K562 (cell line): ENCODE measurements around the gene SYTL2. TPM values are rescaled to one million over a fixed set of nuclear protein-coding genes. Genes with fewer than 3 reads are reported as not detected.

Source experiments
- ATAC-seq: fragments of 200-7000 bp; cut with Tn5 transposase; 3 replicates; pipeline ENCODE4 v1.9.1; 2020; ENCODE audit warnings: moderate library complexity
- BruUV-seq: library from RNA; stranded (reverse); fragments of 400-500 nt; replicated peaks from 2 replicates; lab custom pipeline; 2021; lab: Mats Ljungman, UMichigan
- CTCF ChIA-PET: fragments of 300-600 bp; formaldehyde crosslinking; extraction: SDS; loops from one replicate; lab custom pipeline; 2021; ENCODE audit warnings: low intra/inter-chr PET ratio; lab: Yijun Ruan, JAX
- POLR2A ChIA-PET: fragments of 300-600, 350-650 bp; sonication (Branson Sonifier 250); formaldehyde crosslinking; extraction: SDS; loops from one replicate; lab custom pipeline; 2021; ENCODE audit warnings: antibody characterized with exemption, inconsistent platforms; lab: Yijun Ruan, JAX
- DNase-seq, 4 experiments: peaks; one replicate each; pipeline versions ENCODE4 v3.0.0 to v3.0.0-alpha.2; 2011 to 2018; ENCODE audit warnings: low spot score in 3 of 4, mixed read lengths in 3 of 4; ENCODE audit errors: extremely low read depth in 1 of 4
- FAIRE-seq: peaks from 2 replicates; lab custom pipeline; 2011; peaks lifted over from hg19 to GRCh38; lab: Jason Lieb, UNC
- H2AFZ ChIP-seq: 2 replicates; pipeline ENCODE4 v1.6.0; 2011; ENCODE audit warnings: low read depth, low read length, control low read depth, inconsistent platforms
- H3K27ac ChIP-seq: fragments of 200-600 bp; 3 replicates; pipeline ENCODE4 v1.8.0; 2011; ENCODE audit warnings: low read depth, mild to moderate bottlenecking, control low read depth, inconsistent platforms, low read length, moderate library complexity, mixed read lengths; ENCODE audit errors: extremely low read depth
- H3K27me3 ChIP-seq, 2 experiments: fragments of 300-600 bp in 1 of 2; 2 replicates in 1 of 2; 3 replicates in 1 of 2; pipeline versions ENCODE4 v1.6.0 to v1.8.0; 2011; ENCODE audit warnings: inconsistent platforms in 2 of 2, low read length in 2 of 2, mild to moderate bottlenecking in 1 of 2, mixed read lengths in 1 of 2, moderate library complexity in 1 of 2; ENCODE audit not compliant: control insufficient read depth in 2 of 2, insufficient read depth in 2 of 2
- H3K36me3 ChIP-seq: fragments of 300-600 bp; 3 replicates; pipeline ENCODE4 v1.8.0; 2011; ENCODE audit warnings: mild to moderate bottlenecking, low read length, inconsistent platforms; ENCODE audit not compliant: control insufficient read depth, insufficient read depth
- H3K4me1 ChIP-seq, 2 experiments: fragments of 200-600 bp in 1 of 2; replicated peaks in 1 of 2; 2 replicates in 1 of 2; 3 replicates in 1 of 2; pipeline versions ENCODE4 v1.5.1 to v1.8.0; 2011; ENCODE audit warnings: inconsistent platforms in 2 of 2, low read length in 2 of 2, mild to moderate bottlenecking in 1 of 2, mixed read lengths in 1 of 2, moderate library complexity in 1 of 2; ENCODE audit not compliant: control insufficient read depth in 2 of 2, insufficient read depth in 2 of 2
- H3K4me2 ChIP-seq: 2 replicates; pipeline ENCODE4 v1.6.1; 2011; ENCODE audit warnings: low read length, control low read depth, inconsistent platforms, mixed read lengths; ENCODE audit not compliant: insufficient read depth
- H3K4me3 ChIP-seq: fragments of 200-600 bp; sonication (generic), shearing (Covaris generic); 2 replicates; pipeline ENCODE4 v1.5.1; 2016; ENCODE audit warnings: control low read depth, inconsistent platforms
- H3K79me2 ChIP-seq: fragments of 200-600 bp; 3 replicates; pipeline ENCODE4 v1.8.0; 2011; ENCODE audit warnings: low read length, inconsistent platforms; ENCODE audit not compliant: control insufficient read depth, insufficient read depth
- H3K9ac ChIP-seq, 2 experiments: 2 replicates each; pipeline versions ENCODE4 v1.6.0 to v1.6.1; 2011; ENCODE audit warnings: low read depth in 2 of 2, low read length in 2 of 2, control low read depth in 1 of 2, inconsistent platforms in 1 of 2, mild to moderate bottlenecking in 1 of 2, mixed read lengths in 1 of 2; ENCODE audit not compliant: insufficient read depth in 1 of 2
- H3K9me1 ChIP-seq: one replicate; pipeline ENCODE4 v1.6.0; 2011; ENCODE audit warnings: inconsistent platforms, mild to moderate bottlenecking, low read length, moderate library complexity; ENCODE audit not compliant: control insufficient read depth, insufficient read depth
- H3K9me3 ChIP-seq: replicated peaks from 2 replicates; pipeline ENCODE4 v1.5.1; 2011; ENCODE audit warnings: low read depth, low read length, inconsistent platforms; ENCODE audit not compliant: control insufficient read depth, insufficient read depth
- H4K20me1 ChIP-seq: replicated peaks from 2 replicates; pipeline ENCODE4 v1.6.1; 2011; ENCODE audit warnings: low read length, inconsistent platforms, mixed read lengths; ENCODE audit not compliant: control insufficient read depth, insufficient read depth
- ARID1B ChIP-seq: fragments of 450-650 bp; IDR thresholded peaks from 2 replicates; pipeline ENCODE4 v1.6.1; 2016; ENCODE audit warnings: antibody characterized with exemption, mild to moderate bottlenecking, inconsistent platforms
- FOSL1 ChIP-seq: fragments of 200-800 bp; sonication (Bioruptor generic); conservative IDR thresholded peaks from 2 replicates; pipeline ENCODE4 v1.6.1; 2016; ENCODE audit warnings: missing genetic modification characterization, missing compliant biosample characterization
- GATA2 ChIP-seq: sonication (generic); formaldehyde crosslinking; IDR thresholded peaks from 2 replicates; pipeline ENCODE4 v1.4.0; 2020; ENCODE audit warnings: mild to moderate bottlenecking, missing genetic modification reagents
- KLF13 ChIP-seq: fragments of 450-650 bp; IDR thresholded peaks from 2 replicates; pipeline ENCODE4 v1.6.1; 2016; ENCODE audit warnings: missing genetic modification characterization, low read depth, mild to moderate bottlenecking, missing compliant biosample characterization, moderate library complexity, borderline replicate concordance
- MYNN ChIP-seq, 2 experiments: sonication (generic); formaldehyde crosslinking in 1 of 2; IDR thresholded peaks; 2 replicates each; pipeline versions ENCODE4 v1.5.0 to v1.6.1; 2016 to 2020; ENCODE audit warnings: antibody characterized with exemption in 1 of 2, missing genetic modification reagents in 1 of 2
- NCOA4 ChIP-seq: fragments of 450-650 bp; IDR thresholded peaks from 2 replicates; pipeline ENCODE4 v1.6.1; 2018; ENCODE audit warnings: mild to moderate bottlenecking; ENCODE audit not compliant: partially characterized antibody
- OTX1 ChIP-seq: fragments of 450-650 bp; formaldehyde crosslinking; IDR thresholded peaks from 2 replicates; pipeline ENCODE4 v1.4.0; 2022; ENCODE audit warnings: mild to moderate bottlenecking
- PHF21A ChIP-seq: fragments of 450-650 bp; IDR thresholded peaks from 2 replicates; pipeline ENCODE4 v1.6.1; 2017; ENCODE audit warnings: low read depth, borderline replicate concordance
- POLR3G ChIP-seq: IDR thresholded peaks from 2 replicates; pipeline ENCODE4 v1.6.1; 2011; ENCODE audit not compliant: insufficient read length, insufficient replicate concordance; ENCODE audit errors: extremely low read depth
- RUNX1 ChIP-seq: sonication (generic); IDR thresholded peaks from 2 replicates; pipeline ENCODE4 v1.6.1; 2016; ENCODE audit warnings: antibody characterized with exemption, low read depth
- TAF1 ChIP-seq: IDR thresholded peaks from 2 replicates; pipeline ENCODE4 v1.6.1; 2011; ENCODE audit warnings: mild to moderate bottlenecking, low read length, moderate library complexity; ENCODE audit not compliant: insufficient read depth, control insufficient read depth, severe bottlenecking; ENCODE audit errors: extremely low read depth
- TFE3 ChIP-seq: fragments of 450-650 bp; formaldehyde crosslinking; IDR thresholded peaks from 2 replicates; pipeline ENCODE4 v1.4.0; 2020; ENCODE audit warnings: mild to moderate bottlenecking, mixed read lengths
- UBTF ChIP-seq, 2 experiments: IDR thresholded peaks; 2 replicates each; pipeline ENCODE4 v1.6.1; 2012; ENCODE audit warnings: improper control_type of control experiment in 2 of 2, low read depth in 2 of 2, low read length in 2 of 2, borderline replicate concordance in 1 of 2
- ZNF384 ChIP-seq: IDR thresholded peaks from 2 replicates; pipeline ENCODE4 v1.6.1; 2012; ENCODE audit warnings: low read depth, low read length, improper control_type of control experiment
- ZNF512 ChIP-seq: IDR thresholded peaks from 2 replicates; pipeline ENCODE4 v1.6.1; 2016; ENCODE audit warnings: missing genetic modification characterization, missing compliant biosample characterization
- ZNF639 ChIP-seq, 2 experiments: fragments of 200-800 bp in 1 of 2; sonication (Bioruptor generic) in 1 of 2; sonication (generic) in 1 of 2; formaldehyde crosslinking in 1 of 2; IDR thresholded peaks in 1 of 2; conservative IDR thresholded peaks in 1 of 2; 2 replicates each; pipeline versions ENCODE4 v1.5.0 to v1.6.1; 2016 to 2020; ENCODE audit warnings: missing compliant biosample characterization in 1 of 2, missing genetic modification characterization in 1 of 2, missing genetic modification reagents in 1 of 2
- WGBS: fragments of 100-300 bp; shearing (Covaris generic); methylation state at CpG from one replicate; pipeline ENCODE4 v1.1.6; 2016; ENCODE audit warnings: low coverage, mixed read lengths; ENCODE audit not compliant: insufficient coverage; ENCODE audit errors: missing lambda C conversion rate; 5-methylcytosine and 5-hydroxymethylcytosine counted together
- in situ Hi-C: fragments of 300-500 bp; cut with MboI; formaldehyde crosslinking; loops from 4 replicates; pipeline ENCODE4 v1.15.0; 2018; ENCODE audit warnings: inconsistent platforms, mixed read lengths
- intact Hi-C: fragments of 100-400 bp; cut with micrococcal nuclease; formaldehyde crosslinking; loops from 2 replicates; pipeline ENCODE4 v1.14.2; 2022
- polyA plus RNA-seq, 8 experiments: library from polyadenylated mRNA; depleted of rRNA in 4 of 8; stranded (reverse) in 5 of 8; unstranded in 3 of 8; fragments of >200 nt; fragmentation: Nextera tagmentation in 2 of 8; fragmentation: Illumina TruSeq in 1 of 8; extraction: Ambion mirVana in 2 of 8; extraction: Trizol in 1 of 8; gene quantifications; 2 replicates each; pipeline versions ENCODE4 v1.2.1 to v1.2.3, GENCODE V29; 2011 to 2014; ENCODE audit warnings: inconsistent platforms in 1 of 8, missing spikeins in 1 of 8
- total RNA-seq, 7 experiments: library from RNA; depleted of rRNA in 6 of 7; stranded (reverse); fragments of >200 nt in 6 of 7; fragmentation: Illumina TruSeq in 2 of 7; extraction: Trizol in 2 of 7; gene quantifications; 2 replicates each; pipeline versions ENCODE4 v1.2.1 to v1.2.3, GENCODE V29; 2011 to 2021; ENCODE audit warnings: low replicate concordance in 1 of 7

The SYTL2 gene
- total and polyA plus RNA-seq, 9 of the 15 experiments (the other 6 are each of a cell fraction or from before 2014, with no cell fraction given), result 0.05 to 0.57 (median 0.35) TPM

- no peak for FAIRE-seq
- no peak overlapping the region for H3K4me3 ChIP-seq
- no peak overlapping the region for H3K4me2 ChIP-seq
- H3K9ac ChIP-seq, result no peak overlapping the region
- no peak overlapping the region for H3K27ac ChIP-seq
- WGBS, result 0% methylated on average over 3 of the region's 3 CpGs
- H3K9me3 ChIP-seq, result no peaks in the 10 kb centered on the region
- H3K9me1 ChIP-seq, result no peaks in the 10 kb centered on the region
- H3K4me1 ChIP-seq, result no peaks in the 10 kb centered on the region
- ATAC-seq, result no peak
- no TSS peak for BruUV-seq
- ChIA-PET CTCF (no interaction called here), POLR2A (no interaction called here)
- no peak for DNase-seq
- in situ Hi-C loops, result no loop called here
- no peak overlapping the region for H2AFZ ChIP-seq
- H3K36me3 ChIP-seq, result no peaks in the 10 kb centered on the region
- intact Hi-C loops, result no loop called here
- H3K79me2 ChIP-seq, result no peaks in the 10 kb centered on the region
- no peaks in the 10 kb centered on the region for H4K20me1 ChIP-seq
- H3K27me3 ChIP-seq, result no peaks in the 10 kb centered on the region; a peak in 1 of 5 replicates
- TF ChIP-seq PHF21A, result no peak
- TF ChIP-seq FOSL1 (tag), result no peak
- TF ChIP-seq NCOA4, result no peak
- TF ChIP-seq TAF1, result no peak
- no peak for TF ChIP-seq TFE3 (CRISPR knock-in tag)
- TF ChIP-seq ARID1B, result no peak
- TF ChIP-seq OTX1 (CRISPR knock-in tag), result no peak
- no peak for TF ChIP-seq KLF13 (tag)
- no peak for TF ChIP-seq POLR3G
- no peak for TF ChIP-seq UBTF (IDR thresholded peaks at IDR 0.05; ENCODE audit: borderline replicate concordance in 1 of 2, low read depth in 2 of 2, low read length in 2 of 2)
- no peak for TF ChIP-seq MYNN (IDR thresholded peaks at IDR 0.05)
- no peak for TF ChIP-seq MYNN (CRISPR knock-in tag; IDR thresholded peaks at IDR 0.05)
- TF ChIP-seq ZNF512, result no peak
- TF ChIP-seq GATA2, result no peak
- TF ChIP-seq ZNF639 (CRISPR knock-in tag; conservative IDR thresholded peaks at IDR 0.05 in 1 of 2, IDR thresholded peaks at IDR 0.05 in 1 of 2), result no peak
- no peak for TF ChIP-seq ZNF384
- TF ChIP-seq RUNX1, result no peak
Measured at GRCh38 chr11:85712953-85713352, 98.0 kb downstream of the SYTL2 start.
